HL-60 (cell line): Measurements from ENCODE around the gene CENPV.

Experiments
- DNase-seq, 2 experiments: peaks; one replicate each; pipeline ENCODE4 v3.0.0-alpha.2; 2010 to 2020; ENCODE audit warnings: low read depth in 1 of 2, low spot score in 1 of 2
- H3K27ac ChIP-seq: fragments of 250-450 bp; sonication (Bioruptor Pico); replicated peaks from 2 replicates; pipeline ENCODE4 v1.5.1; 2020; ENCODE audit warnings: mild to moderate bottlenecking, moderate library complexity
- H3K27me3 ChIP-seq: fragments of 250-450 bp; sonication (Bioruptor Pico); 2 replicates; pipeline ENCODE4 v1.5.1; 2021; ENCODE audit warnings: mild to moderate bottlenecking, moderate library complexity; ENCODE audit not compliant: insufficient read depth, poor library complexity, severe bottlenecking
- H3K4me3 ChIP-seq: replicated peaks from 2 replicates; pipeline ENCODE4 v1.5.1; 2011; ENCODE audit warnings: mild to moderate bottlenecking, control low read depth, low read length; ENCODE audit not compliant: insufficient read depth
- GABPA ChIP-seq: IDR thresholded peaks from 2 replicates; pipeline ENCODE4 v1.6.1; 2012; ENCODE audit warnings: low read depth
- POLR2AphosphoS5 ChIP-seq: IDR thresholded peaks from 2 replicates; pipeline ENCODE4 v1.6.1; 2012; ENCODE audit warnings: low read depth
- REST ChIP-seq: IDR thresholded peaks from 2 replicates; pipeline ENCODE4 v1.6.1; 2012; ENCODE audit warnings: low read depth; ENCODE audit not compliant: insufficient replicate concordance
- SPI1 ChIP-seq: IDR thresholded peaks from 2 replicates; pipeline ENCODE4 v1.6.1; 2012; ENCODE audit warnings: low read depth, mild to moderate bottlenecking, borderline replicate concordance
- TF ChIP-seq, protein P1 (sequence below): IDR thresholded peaks from one replicate; pipeline ENCODE4 v1.5.1; 2011; ENCODE audit warnings: low read length, control low read depth, inconsistent platforms; ENCODE audit not compliant: insufficient read depth

The CENPV gene

DNA sequence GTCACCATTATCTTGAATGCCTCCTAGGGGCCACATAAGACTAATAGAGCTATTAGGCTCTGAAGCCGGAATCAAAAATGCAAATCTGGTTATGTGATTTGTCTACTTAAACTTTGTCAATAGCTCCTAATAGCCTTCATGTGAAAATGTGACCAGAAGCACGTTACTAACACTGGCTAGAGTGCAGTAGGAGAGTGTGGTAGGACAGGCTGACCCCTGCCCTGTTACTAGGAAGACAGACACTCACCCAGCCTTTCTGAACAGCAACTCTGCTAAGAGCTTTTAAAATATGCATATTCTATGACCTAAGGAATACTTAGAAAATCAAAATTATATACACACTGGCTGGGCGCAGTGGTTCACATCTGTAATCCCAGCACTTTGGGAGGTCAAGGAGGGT, 26.3 kb downstream of the CENPV start:
- no peak for TF ChIP-seq REST
- no peak for TF ChIP-seq POLR2AphosphoS5
- TF ChIP-seq GABPA: no peak
- TF ChIP-seq, protein P1, sequence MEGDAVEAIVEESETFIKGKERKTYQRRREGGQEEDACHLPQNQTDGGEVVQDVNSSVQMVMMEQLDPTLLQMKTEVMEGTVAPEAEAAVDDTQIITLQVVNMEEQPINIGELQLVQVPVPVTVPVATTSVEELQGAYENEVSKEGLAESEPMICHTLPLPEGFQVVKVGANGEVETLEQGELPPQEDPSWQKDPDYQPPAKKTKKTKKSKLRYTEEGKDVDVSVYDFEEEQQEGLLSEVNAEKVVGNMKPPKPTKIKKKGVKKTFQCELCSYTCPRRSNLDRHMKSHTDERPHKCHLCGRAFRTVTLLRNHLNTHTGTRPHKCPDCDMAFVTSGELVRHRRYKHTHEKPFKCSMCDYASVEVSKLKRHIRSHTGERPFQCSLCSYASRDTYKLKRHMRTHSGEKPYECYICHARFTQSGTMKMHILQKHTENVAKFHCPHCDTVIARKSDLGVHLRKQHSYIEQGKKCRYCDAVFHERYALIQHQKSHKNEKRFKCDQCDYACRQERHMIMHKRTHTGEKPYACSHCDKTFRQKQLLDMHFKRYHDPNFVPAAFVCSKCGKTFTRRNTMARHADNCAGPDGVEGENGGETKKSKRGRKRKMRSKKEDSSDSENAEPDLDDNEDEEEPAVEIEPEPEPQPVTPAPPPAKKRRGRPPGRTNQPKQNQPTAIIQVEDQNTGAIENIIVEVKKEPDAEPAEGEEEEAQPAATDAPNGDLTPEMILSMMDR: no peak
- TF ChIP-seq SPI1: no peak
- Histone ChIP-seq H3K4me3 (no peak overlapping the region), H3K27ac (no peak overlapping the region), H3K27me3 (no peaks in the 10 kb centered on the region)
- DNase-seq: no peak

DNA sequence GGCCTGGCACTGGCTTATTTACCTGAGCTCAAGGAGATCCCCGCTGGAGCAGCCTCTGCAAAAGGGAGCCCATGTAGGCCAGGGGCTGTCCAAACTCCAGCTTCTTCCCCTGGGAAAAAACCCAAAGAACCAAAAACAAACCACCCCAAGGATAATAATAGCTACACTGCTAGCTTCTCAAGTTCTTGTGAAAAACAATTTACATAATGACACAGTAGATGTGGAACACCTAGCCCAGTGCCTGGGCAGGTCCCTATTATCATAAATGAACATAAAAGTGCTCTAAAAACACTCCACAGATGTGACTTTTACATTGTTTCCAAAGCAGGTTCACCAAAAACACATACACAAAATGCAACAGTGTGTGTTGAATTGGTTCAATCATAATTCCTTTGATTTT, 27.3 kb downstream of the CENPV start:
- Histone ChIP-seq H3K4me3 (no peak overlapping the region), H3K27me3 (no peaks in the 10 kb centered on the region), H3K27ac (no peak overlapping the region)
- TF ChIP-seq GABPA (no peak), REST (no peak), SPI1 (no peak), POLR2AphosphoS5 (no peak)
- TF ChIP-seq, protein P1: no peak
- no peak for DNase-seq

- DNase-seq: no peak
- H3K4me3 ChIP-seq: no peak overlapping the region
- H3K27ac ChIP-seq: no peak overlapping the region
- H3K27me3 ChIP-seq: no peaks in the 10 kb centered on the region
- TF ChIP-seq, protein P1: no peak
- TF ChIP-seq GABPA (no peak), SPI1 (no peak), REST (no peak), POLR2AphosphoS5 (no peak)
Observed at GRCh38 chr17:16322636-16323035, 30.6 kb downstream of the CENPV start.
